ENCODE results near the gene KCNC1. TPM values are rescaled to one million over a fixed set of nuclear protein-coding genes. Genes with fewer than 3 reads are reported as not detected.

KCNC1 gene
- polyA plus RNA-seq (2012; ENCODE audit: insufficient read length, low read depth) = not detected

GRCh38 chr11:17734418-17734911, at the start of gene KCNC1:
TSS of gene KCNC1 (plus strand) at chr11:17734781. CDS start at chr11:17736003, 1,222 bp downstream.
- TF ChIP-seq TAF1 (IDR thresholded peaks at IDR 0.05; ENCODE audit: borderline replicate concordance, insufficient read depth, low read length) (no peak), SIN3A (IDR thresholded peaks at IDR 0.05; ENCODE audit: borderline replicate concordance, insufficient read depth, low read length) (no peak), POLR2AphosphoS5 (IDR thresholded peaks at IDR 0.05; ENCODE audit: low read depth, low read length) (no peak), FOXP2 (optimal IDR thresholded peaks at IDR 0.05; ENCODE audit: borderline replicate concordance, extremely low read depth, extremely low read length, insufficient read depth) (no peak), REST (IDR thresholded peaks at IDR 0.05; ENCODE audit: insufficient read depth in 1 of 2, low read depth in 2 of 2, low read length in 2 of 2) (no peak)

DNA sequence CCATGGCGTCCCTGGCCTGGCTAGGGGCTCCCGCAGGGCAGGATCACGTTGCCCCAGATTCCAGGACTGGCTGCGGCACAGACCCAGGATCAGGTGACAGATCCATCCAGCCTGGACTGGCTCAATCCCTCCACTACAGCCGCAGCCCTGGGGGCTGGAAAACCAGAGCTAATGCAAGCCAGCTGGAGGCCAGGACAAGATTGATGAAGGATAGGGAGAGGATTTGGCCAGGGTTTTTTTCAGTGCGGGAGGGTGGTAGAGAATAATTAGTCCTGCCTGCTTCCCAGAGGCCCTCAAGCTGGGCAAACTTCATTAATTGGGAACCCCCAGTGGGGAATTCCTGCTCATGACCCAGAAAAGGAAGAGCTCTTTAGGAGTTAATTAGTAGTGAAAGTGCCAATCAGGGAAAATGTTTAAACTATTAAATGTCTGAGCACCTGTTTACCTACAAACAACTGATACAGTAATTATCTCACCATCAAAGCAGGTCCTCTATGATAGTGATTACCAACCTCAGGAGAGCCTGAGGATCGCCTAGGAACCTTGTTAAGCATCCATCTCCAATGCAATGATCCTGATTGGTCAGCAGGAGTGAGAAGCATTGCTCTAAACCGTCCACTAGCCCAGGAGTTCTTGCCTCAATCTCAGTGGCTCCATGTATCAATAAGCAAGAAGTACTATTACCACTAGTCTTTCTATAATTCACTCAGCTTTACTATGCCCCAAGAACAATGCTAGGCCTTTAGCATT, 48.2 kb upstream of the KCNC1 start:
- TF ChIP-seq REST (IDR thresholded peaks at IDR 0.05; ENCODE audit: insufficient read depth in 1 of 2, low read depth in 2 of 2, low read length in 2 of 2) (no peak), FOXP2 (optimal IDR thresholded peaks at IDR 0.05; ENCODE audit: borderline replicate concordance, extremely low read depth, extremely low read length, insufficient read depth) (no peak), SIN3A (IDR thresholded peaks at IDR 0.05; ENCODE audit: borderline replicate concordance, insufficient read depth, low read length) (no peak), POLR2AphosphoS5 (IDR thresholded peaks at IDR 0.05; ENCODE audit: low read depth, low read length) (no peak), TAF1 (IDR thresholded peaks at IDR 0.05; ENCODE audit: borderline replicate concordance, insufficient read depth, low read length) (no peak)

- TF ChIP-seq TAF1 (IDR thresholded peaks at IDR 0.05; ENCODE audit: borderline replicate concordance, insufficient read depth, low read length) (no peak), REST (IDR thresholded peaks at IDR 0.05; ENCODE audit: insufficient read depth in 1 of 2, low read depth in 2 of 2, low read length in 2 of 2) (no peak), POLR2AphosphoS5 (IDR thresholded peaks at IDR 0.05; ENCODE audit: low read depth, low read length) (no peak), SIN3A (IDR thresholded peaks at IDR 0.05; ENCODE audit: borderline replicate concordance, insufficient read depth, low read length) (no peak), FOXP2 (optimal IDR thresholded peaks at IDR 0.05; ENCODE audit: borderline replicate concordance, extremely low read depth, extremely low read length, insufficient read depth) (no peak)
Measured at GRCh38 chr11:17687946-17688670, 46.5 kb upstream of the KCNC1 start.

DNA sequence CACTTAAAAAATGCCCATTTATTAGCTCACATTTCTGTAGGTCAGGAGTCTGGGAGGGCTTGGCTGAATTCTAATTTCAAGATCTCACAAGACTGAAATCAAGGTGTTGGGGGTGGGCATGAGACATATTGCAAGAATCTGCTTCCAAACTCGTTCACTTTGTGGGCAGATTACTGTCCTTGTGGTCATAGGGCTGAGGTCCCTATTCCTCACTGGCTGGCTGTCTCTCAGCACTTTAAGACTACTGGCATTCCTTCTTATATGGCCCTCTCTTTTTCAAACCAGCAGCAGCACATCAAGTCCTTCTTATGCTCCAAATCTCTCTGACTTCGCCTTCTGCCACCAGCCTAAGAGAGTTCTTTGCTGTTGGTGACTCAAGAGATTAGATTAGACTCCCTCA, 43.0 kb upstream of the KCNC1 start:
- TF ChIP-seq TAF1 (IDR thresholded peaks at IDR 0.05; ENCODE audit: borderline replicate concordance, insufficient read depth, low read length) = no peak
- TF ChIP-seq REST (IDR thresholded peaks at IDR 0.05; ENCODE audit: insufficient read depth in 1 of 2, low read depth in 2 of 2, low read length in 2 of 2) = no peak
- no peak for TF ChIP-seq SIN3A (IDR thresholded peaks at IDR 0.05; ENCODE audit: borderline replicate concordance, insufficient read depth, low read length)
